H9 (cell line): ENCODE results near the gene CTIF. TPM values are rescaled to one million over a fixed set of nuclear protein-coding genes. Genes with fewer than 3 reads are reported as not detected.

ENCODE experiments used
- DNase-seq: peaks from one replicate; pipeline ENCODE4 v3.0.0-alpha.2; 2017
- H2AFZ ChIP-seq: one replicate; pipeline ENCODE4 v1.6.1; 2013; ENCODE audit warnings: mild to moderate bottlenecking, low read length, control low read depth, moderate library complexity
- H2AK5ac ChIP-seq: 2 replicates; pipeline ENCODE4 v1.6.1; 2013; ENCODE audit warnings: low read length, control low read depth, mixed read lengths; ENCODE audit not compliant: insufficient read length
- H2BK120ac ChIP-seq: one replicate; pipeline ENCODE4 v1.6.1; 2013; ENCODE audit warnings: low read depth, mild to moderate bottlenecking, low read length, control low read depth, inconsistent platforms; ENCODE audit not compliant: poor library complexity, severe bottlenecking
- H2BK12ac ChIP-seq: 2 replicates; pipeline ENCODE4 v1.6.1; 2013; ENCODE audit warnings: low read length, control low read depth, mixed read lengths, low read depth; ENCODE audit not compliant: insufficient read length
- H2BK15ac ChIP-seq: 2 replicates; pipeline ENCODE4 v1.6.1; 2013; ENCODE audit warnings: low read depth, low read length, control low read depth
- H2BK20ac ChIP-seq: one replicate; pipeline ENCODE4 v1.6.1; 2013; ENCODE audit warnings: low read depth, mild to moderate bottlenecking, low read length, control low read depth, inconsistent platforms; ENCODE audit not compliant: poor library complexity, severe bottlenecking
- H2BK5ac ChIP-seq: 2 replicates; pipeline ENCODE4 v1.6.1; 2013; ENCODE audit warnings: low read length, control low read depth, mixed read lengths; ENCODE audit not compliant: insufficient read length
- H3K14ac ChIP-seq: 2 replicates; pipeline ENCODE4 v1.6.1; 2013; ENCODE audit warnings: low read length, control low read depth; ENCODE audit not compliant: insufficient read depth
- H3K18ac ChIP-seq: 2 replicates; pipeline ENCODE4 v1.6.1; 2013; ENCODE audit warnings: low read depth, mild to moderate bottlenecking, mixed read lengths, low read length, control low read depth; ENCODE audit not compliant: insufficient read length
- H3K23ac ChIP-seq: 2 replicates; pipeline ENCODE4 v1.6.1; 2013; ENCODE audit warnings: low read length, control low read depth, mixed read lengths, low read depth; ENCODE audit not compliant: insufficient read length
- H3K23me2 ChIP-seq: 2 replicates; pipeline ENCODE4 v1.6.1; 2013; ENCODE audit warnings: low read depth, mild to moderate bottlenecking, mixed read lengths, low read length, control low read depth; ENCODE audit not compliant: insufficient read length, poor library complexity, severe bottlenecking
- H3K27ac ChIP-seq: 2 replicates; pipeline ENCODE4 v1.5.1; 2013; ENCODE audit warnings: low read length, control low read depth, mixed read lengths, low read depth; ENCODE audit not compliant: insufficient read length
- H3K27me3 ChIP-seq: 2 replicates; pipeline ENCODE4 v1.6.1; 2013; ENCODE audit warnings: low read length, control low read depth, inconsistent platforms; ENCODE audit not compliant: insufficient read depth
- H3K4ac ChIP-seq: 2 replicates; pipeline ENCODE4 v1.6.1; 2013; ENCODE audit warnings: low read depth, mild to moderate bottlenecking, control low read depth, inconsistent platforms, low read length, moderate library complexity
- H3K4me1 ChIP-seq: 2 replicates; pipeline ENCODE4 v1.6.1; 2013; ENCODE audit warnings: low read length, control low read depth, inconsistent platforms; ENCODE audit not compliant: insufficient read depth
- H3K4me2 ChIP-seq: 2 replicates; pipeline ENCODE4 v1.6.1; 2013; ENCODE audit warnings: low read length, control low read depth, mixed read lengths; ENCODE audit not compliant: insufficient read length, insufficient read depth
- H3K56ac ChIP-seq: 2 replicates; pipeline ENCODE4 v1.6.1; 2013; ENCODE audit warnings: low read depth, mild to moderate bottlenecking, mixed read lengths, low read length, control low read depth; ENCODE audit not compliant: insufficient read length
- H3K79me1 ChIP-seq: 2 replicates; pipeline ENCODE4 v1.6.1; 2013; ENCODE audit warnings: low read depth, mild to moderate bottlenecking, moderate library complexity, low read length, control low read depth, inconsistent platforms; ENCODE audit not compliant: insufficient read depth, poor library complexity, severe bottlenecking
- H3K79me2 ChIP-seq: 2 replicates; pipeline ENCODE4 v1.6.1; 2013; ENCODE audit warnings: low read length, control low read depth, inconsistent platforms; ENCODE audit not compliant: insufficient read depth
- H3K9ac ChIP-seq: 2 replicates; pipeline ENCODE4 v1.6.1; 2013; ENCODE audit warnings: low read length, control low read depth, mixed read lengths; ENCODE audit not compliant: insufficient read length; ENCODE audit errors: extremely low read depth
- H3K9me3 ChIP-seq: one replicate; pipeline ENCODE4 v1.6.1; 2013; ENCODE audit warnings: low read depth, low read length, inconsistent platforms; ENCODE audit not compliant: control insufficient read depth
- H3T11ph ChIP-seq: one replicate; pipeline ENCODE4 v1.6.1; 2013; ENCODE audit warnings: mild to moderate bottlenecking, low read length, control low read depth, inconsistent platforms
- H4K20me1 ChIP-seq: one replicate; pipeline ENCODE4 v1.6.1; 2013; ENCODE audit not compliant: control insufficient read depth, insufficient read length, insufficient read depth
- H4K5ac ChIP-seq: 2 replicates; pipeline ENCODE4 v1.6.1; 2013; ENCODE audit warnings: low read depth, mild to moderate bottlenecking, mixed read lengths, low read length, control low read depth; ENCODE audit not compliant: insufficient read length
- H4K8ac ChIP-seq: replicated peaks from 2 replicates; pipeline ENCODE4 v1.6.1; 2013; ENCODE audit warnings: low read length, control low read depth, mixed read lengths, low read depth; ENCODE audit not compliant: insufficient read length
- H4K91ac ChIP-seq: 2 replicates; pipeline ENCODE4 v1.6.1; 2013; ENCODE audit warnings: low read depth, mild to moderate bottlenecking, moderate library complexity, mixed read lengths, low read length, control low read depth; ENCODE audit not compliant: insufficient read length
- H3K27ac Mint-ChIP-seq, 3 experiments: 2 replicates in 2 of 3; 3 replicates in 1 of 3; pipeline ENCODE4 v1.8.0; 2020 to 2021; ENCODE audit warnings: mixed read lengths in 3 of 3, mild to moderate bottlenecking in 1 of 3, moderate library complexity in 1 of 3
- H3K27me3 Mint-ChIP-seq: 2 replicates; pipeline ENCODE4 v1.8.0; 2021; ENCODE audit warnings: low read depth, mild to moderate bottlenecking, moderate library complexity, mixed read lengths
- H3K36me3 Mint-ChIP-seq, 3 experiments: 2 replicates in 2 of 3; 3 replicates in 1 of 3; pipeline ENCODE4 v1.8.0; 2020 to 2021; ENCODE audit warnings: low read depth in 3 of 3, mixed read lengths in 3 of 3; ENCODE audit not compliant: insufficient read depth in 1 of 3
- H3K4me1 Mint-ChIP-seq, 2 experiments: 2 replicates each; pipeline ENCODE4 v1.8.0; 2020; ENCODE audit warnings: mixed read lengths in 2 of 2
- H3K4me3 Mint-ChIP-seq, 2 experiments: 2 replicates in 1 of 2; 3 replicates in 1 of 2; pipeline ENCODE4 v1.8.0; 2020 to 2021; ENCODE audit warnings: mild to moderate bottlenecking in 2 of 2, mixed read lengths in 2 of 2, moderate library complexity in 1 of 2
- H3K9me3 Mint-ChIP-seq, 2 experiments: 2 replicates in 1 of 2; 3 replicates in 1 of 2; pipeline ENCODE4 v1.8.0; 2020; ENCODE audit warnings: mild to moderate bottlenecking in 2 of 2, mixed read lengths in 2 of 2, moderate library complexity in 1 of 2
- CTCF ChIP-seq: fragments of 200-600 bp; sonication (generic); conservative IDR thresholded peaks from 3 replicates; pipeline ENCODE4 v1.8.0; 2021; ENCODE audit warnings: antibody characterized with exemption, mild to moderate bottlenecking
- WGBS: extraction: QIAGEN DNeasy Blood & Tissue Kit; methylation state at CpG from one replicate; pipeline ENCODE4 v1.1.7; 2013; ENCODE audit warnings: missing lambda C conversion rate, low lambda C conversion rate, mixed read lengths; ENCODE audit not compliant: insufficient read length; ENCODE audit errors: extremely low coverage; 5-methylcytosine and 5-hydroxymethylcytosine counted together
- total RNA-seq: library from RNA; stranded (reverse); gene quantifications from 2 replicates; pipeline ENCODE4 v1.2.1, GENCODE V29; 2021

Gene CTIF
- total RNA-seq, 1 experiment from 2014 or later = 15.8 TPM

GRCh38 chr18:48569915-48570264 is 31.1 kb downstream of the CTIF start:
- no peak overlapping the region for H3K23ac ChIP-seq
- H3K4ac ChIP-seq = no peak overlapping the region
- H3K36me3 Mint-ChIP-seq = peaks cover 9 to 13% (median 12%) of the 10 kb centered on the region in 3 experiments
- H3K56ac ChIP-seq = no peak overlapping the region
- WGBS = no CpG with 5 or more reads among the region's 4 CpGs
- H4K91ac ChIP-seq = no peak overlapping the region
- no peak overlapping the region for H3K4me3 Mint-ChIP-seq
- H4K8ac ChIP-seq = no peak overlapping the region
- H3K9me3 Mint-ChIP-seq = peaks cover 13% of the 10 kb centered on the region in 2 experiments; a peak in 4 of 5 replicates
- H2AK5ac ChIP-seq = no peak overlapping the region
- no peak overlapping the region for H3K9ac ChIP-seq
- H3K18ac ChIP-seq = no peak overlapping the region
- peaks cover 25% of the 10 kb centered on the region in 2 experiments for H3K4me1 Mint-ChIP-seq
- H3K27ac ChIP-seq = no peak overlapping the region
- TF ChIP-seq CTCF = no peak
- H3K27me3 ChIP-seq = no peaks in the 10 kb centered on the region
- no peaks in the 10 kb centered on the region for H3K79me1 ChIP-seq
- no peaks in the 10 kb centered on the region for H4K20me1 ChIP-seq
- H2BK120ac ChIP-seq = no peak overlapping the region
- no peak overlapping the region for H3K14ac ChIP-seq
- H2BK20ac ChIP-seq = no peak overlapping the region
- H3K23me2 ChIP-seq = no peaks in the 10 kb centered on the region
- H3T11ph ChIP-seq = no peak overlapping the region
- DNase-seq = no peak
- H3K4me1 ChIP-seq = no peaks in the 10 kb centered on the region; the same call in 1 of the 2 replicates
- H3K4me2 ChIP-seq = no peak overlapping the region
- H2BK15ac ChIP-seq = no peak overlapping the region
- H2BK5ac ChIP-seq = no peak overlapping the region
- no peak overlapping the region for H4K5ac ChIP-seq
- no peak overlapping the region for H2BK12ac ChIP-seq
- H3K27me3 Mint-ChIP-seq = no peaks in the 10 kb centered on the region; the same call in 1 of the 2 replicates
- no peak overlapping the region for H2AFZ ChIP-seq
- no peaks in the 10 kb centered on the region for H3K9me3 ChIP-seq
- no peak overlapping the region for H3K27ac Mint-ChIP-seq
- H3K79me2 ChIP-seq = no peaks in the 10 kb centered on the region
